HG02678 (cell line): ENCODE measurements around the gene CFAP157.

Source experiments
- ATAC-seq: cut with Tn5 transposase; IDR thresholded peaks from one replicate; pipeline ENCODE4 v1.9.1; 2021; ENCODE audit warnings: mild to moderate bottlenecking, moderate library complexity; ENCODE audit not compliant: unreplicated experiment

CFAP157 gene

DNA sequence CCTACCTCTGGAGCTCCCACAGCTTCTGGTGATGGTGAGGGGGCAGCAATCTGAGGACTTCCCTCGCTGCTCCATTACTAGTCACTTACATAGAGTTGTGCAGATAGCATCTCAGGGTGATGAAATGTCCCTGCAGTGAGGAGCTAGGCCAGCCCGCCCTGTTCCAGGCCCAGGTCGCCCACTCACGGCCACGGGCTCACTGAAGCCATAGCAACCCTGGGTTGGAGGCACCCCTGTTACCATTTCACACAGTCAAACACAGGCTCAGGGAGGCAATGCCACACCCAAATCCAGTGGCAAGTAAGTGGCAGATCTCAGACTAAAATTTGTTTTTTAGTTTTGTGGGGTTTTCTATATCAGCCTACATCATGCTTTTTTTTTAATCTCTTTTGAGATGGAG is 52.1 kb downstream of the CFAP157 start:
- no peak for ATAC-seq

- ATAC-seq = no peak
Observed at GRCh38 chr9:127761061-127761460, 54.3 kb downstream of the CFAP157 start.

DNA sequence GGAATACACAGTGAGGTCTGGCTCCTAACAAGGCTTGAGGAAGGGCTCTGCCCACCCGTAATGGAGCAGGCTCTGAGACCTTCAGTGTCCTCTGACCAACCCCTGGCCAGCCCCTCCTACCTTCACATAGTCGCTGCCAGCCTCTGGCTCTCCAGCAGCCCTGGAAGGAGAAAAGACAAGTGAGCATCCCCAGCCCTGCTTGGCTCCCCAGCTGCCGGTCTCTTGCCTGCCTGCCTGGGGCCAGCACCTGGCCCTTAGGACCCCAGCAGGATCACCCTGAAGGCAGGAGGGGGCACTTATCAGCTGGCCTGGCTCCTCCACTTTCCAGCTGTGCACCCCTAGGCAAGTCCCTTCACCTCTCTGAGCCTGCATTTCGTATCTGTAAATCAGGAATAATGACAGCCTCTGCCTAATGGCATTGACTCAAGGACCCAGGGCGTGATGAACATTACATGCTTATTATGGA is 54.7 kb downstream of the CFAP157 start:
- ATAC-seq = no peak

GRCh38 chr9:127762111-127762676 is 55.4 kb downstream of the CFAP157 start:
- no peak for ATAC-seq

GRCh38 chr9:127763918-127764384 is 57.2 kb downstream of the CFAP157 start:
- ATAC-seq = no peak

DNA sequence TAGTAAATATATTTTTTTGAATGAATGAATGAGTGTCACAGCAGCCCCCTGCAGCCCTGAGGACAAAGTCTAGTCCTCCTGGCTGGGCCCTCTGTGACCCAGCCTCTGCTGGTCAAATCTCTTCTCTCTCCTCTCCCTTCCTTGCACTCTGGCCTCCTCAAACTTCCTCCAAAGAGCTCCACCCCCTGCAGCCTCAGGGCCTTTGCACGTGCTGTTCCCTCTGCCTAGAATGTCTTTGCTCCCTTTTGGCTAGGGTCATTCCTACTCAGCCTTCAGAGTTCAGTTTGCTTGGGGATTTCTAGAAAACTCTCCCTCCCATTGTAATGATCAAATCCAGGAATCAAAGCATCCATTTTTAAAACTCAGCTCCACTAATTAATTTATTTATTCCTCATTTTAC is 58.6 kb downstream of the CFAP157 start:
- ATAC-seq = no peak
